HCT116 (cell line): Measurements from ENCODE around the gene DCBLD2. TPM values are rescaled to one million over a fixed set of nuclear protein-coding genes. Genes with fewer than 3 reads are reported as not detected.

Experiments used
- ATAC-seq: fragments of 200-7000 bp; cut with Tn5 transposase; 2 replicates; pipeline ENCODE4 v1.9.1; 2020; ENCODE audit warnings: mild to moderate bottlenecking, moderate library complexity
- BruUV-seq: library from RNA; stranded (reverse); fragments of 400-500 nt; replicated peaks from 2 replicates; lab custom pipeline; 2021; lab: Mats Ljungman, UMichigan
- CTCF ChIA-PET: fragments of 300-600 bp; sonication (Branson Sonifier 250); formaldehyde crosslinking; loops from one replicate; lab custom pipeline; 2021; ENCODE audit warnings: antibody characterized with exemption; lab: Charles Lee
- POLR2A ChIA-PET: fragments of 300-600, 350-600 bp; sonication (Branson Sonifier 250); formaldehyde crosslinking; loops from one replicate; lab custom pipeline; 2021; ENCODE audit warnings: antibody characterized with exemption; lab: Charles Lee
- RAD21 ChIA-PET, 2 experiments: fragments of 300-600 bp; sonication (Branson Sonifier 250); formaldehyde crosslinking; loops; one replicate each; lab custom pipeline; 2023; ENCODE audit warnings: low total read pairs in 2 of 2; ENCODE audit not compliant: uncharacterized antibody in 2 of 2, unreplicated experiment in 2 of 2, low non-redundant PET in 1 of 2; lab: Charles Lee
- DNase-seq: peaks from one replicate; pipeline ENCODE4 v3.0.0-alpha.2; 2010; ENCODE audit warnings: low read depth, low spot score
- H2AFZ ChIP-seq: fragments of 200-600 bp; shearing (Covaris generic), sonication (generic); 2 replicates; pipeline ENCODE4 v1.6.1; 2017; ENCODE audit warnings: low read depth, mixed run types, mixed read lengths, antibody characterized with exemption, low read length; ENCODE audit not compliant: poor library complexity, severe bottlenecking
- H3K27ac ChIP-seq: 2 replicates; pipeline ENCODE4 v1.5.1; 2012; ENCODE audit warnings: low read depth, low read length
- H3K27me3 ChIP-seq: fragments of 200-600 bp; sonication (generic); 2 replicates; pipeline ENCODE4 v1.6.1; 2016; ENCODE audit warnings: mixed run types, low read length, mixed read lengths; ENCODE audit not compliant: insufficient read depth
- H3K36me3 ChIP-seq, 2 experiments: fragments of 200-500 bp in 1 of 2; fragments of 200-600 bp in 1 of 2; sonication (Bioruptor generic) in 1 of 2; sonication (generic) in 1 of 2; 2 replicates each; pipeline versions ENCODE4 v1.5.1 to v1.6.1; 2014 to 2016; ENCODE audit warnings: low read length in 2 of 2, inconsistent platforms in 1 of 2, mixed read lengths in 1 of 2, mixed run types in 1 of 2; ENCODE audit not compliant: insufficient read depth in 2 of 2, control insufficient read depth in 1 of 2
- H3K4me1 ChIP-seq, 2 experiments: fragments of 200-600 bp in 1 of 2; sonication (generic) in 1 of 2; 2 replicates each; pipeline versions ENCODE4 v1.5.1 to v1.6.1; 2012 to 2017; ENCODE audit warnings: low read length in 2 of 2, inconsistent platforms in 1 of 2, mild to moderate bottlenecking in 1 of 2, mixed read lengths in 1 of 2, mixed run types in 1 of 2, moderate library complexity in 1 of 2; ENCODE audit not compliant: insufficient read depth in 2 of 2, control insufficient read depth in 1 of 2
- H3K4me2 ChIP-seq: fragments of 200-600 bp; sonication (generic); 2 replicates; pipeline ENCODE4 v1.6.1; 2017; ENCODE audit warnings: mixed run types, low read length, mixed read lengths
- H3K4me3 ChIP-seq, 2 experiments: fragments of 200-600 bp in 1 of 2; sonication (generic) in 1 of 2; replicated peaks in 1 of 2; 2 replicates each; pipeline ENCODE4 v1.5.1; 2011 to 2016; ENCODE audit warnings: low read length in 2 of 2, control low read depth in 1 of 2, low read depth in 1 of 2, mild to moderate bottlenecking in 1 of 2, mixed read lengths in 1 of 2, mixed run types in 1 of 2
- H3K79me2 ChIP-seq: fragments of 200-600 bp; sonication (generic); 2 replicates; pipeline ENCODE4 v1.6.1; 2017; ENCODE audit warnings: mild to moderate bottlenecking, mixed run types, low read length, moderate library complexity, mixed read lengths; ENCODE audit not compliant: insufficient read depth
- H3K9ac ChIP-seq: fragments of 200-600 bp; sonication (generic); 2 replicates; pipeline ENCODE4 v1.6.1; 2016; ENCODE audit warnings: low read length, mixed read lengths
- H3K9me2 ChIP-seq: fragments of 200-600 bp; sonication (generic), shearing (Covaris generic); 2 replicates; pipeline ENCODE4 v1.6.1; 2017; ENCODE audit warnings: mixed run types, mild to moderate bottlenecking, moderate library complexity; ENCODE audit not compliant: insufficient read depth
- H3K9me3 ChIP-seq, 2 experiments: fragments of 200-500 bp in 1 of 2; fragments of 200-600 bp in 1 of 2; sonication (Bioruptor generic) in 1 of 2; sonication (generic) in 1 of 2; 2 replicates each; pipeline ENCODE4 v1.6.1; 2014 to 2017; ENCODE audit warnings: low read length in 2 of 2, mixed read lengths in 2 of 2, inconsistent platforms in 1 of 2, low read depth in 1 of 2, mild to moderate bottlenecking in 1 of 2, mixed run types in 1 of 2, moderate library complexity in 1 of 2; ENCODE audit not compliant: control insufficient read depth in 1 of 2, insufficient read depth in 1 of 2
- H4K20me1 ChIP-seq: fragments of 200-600 bp; sonication (generic), shearing (Covaris generic); 2 replicates; pipeline ENCODE4 v1.6.1; 2017; ENCODE audit warnings: mixed run types, mild to moderate bottlenecking, moderate library complexity; ENCODE audit not compliant: insufficient read depth
- ATF3 ChIP-seq: IDR thresholded peaks from 2 replicates; pipeline ENCODE4 v1.6.1; 2012
- CEBPB ChIP-seq: IDR thresholded peaks from 2 replicates; pipeline ENCODE4 v1.6.1; 2012; ENCODE audit warnings: low read depth
- EZH2 ChIP-seq: fragments of 200-600 bp; sonication (generic); IDR thresholded peaks from 2 replicates; pipeline ENCODE4 v1.6.1; 2017; ENCODE audit warnings: antibody characterized with exemption, mixed run types
- EZH2phosphoT487 ChIP-seq: fragments of 200-600 bp; IDR thresholded peaks from 2 replicates; pipeline ENCODE4 v1.6.1; 2018; ENCODE audit warnings: antibody characterized with exemption, borderline replicate concordance
- JUND ChIP-seq: IDR thresholded peaks from 2 replicates; pipeline ENCODE4 v1.6.1; 2012
- MAX ChIP-seq: IDR thresholded peaks from 2 replicates; pipeline ENCODE4 v1.6.1; 2012
- POLR2A ChIP-seq: IDR thresholded peaks from 2 replicates; pipeline ENCODE4 v1.7.0; 2011; ENCODE audit warnings: borderline replicate concordance; ENCODE audit not compliant: insufficient read depth, insufficient read length; ENCODE audit errors: extremely low read depth
- POLR2AphosphoS5 ChIP-seq: IDR thresholded peaks from 2 replicates; pipeline ENCODE4 v1.6.1; 2011; ENCODE audit warnings: mild to moderate bottlenecking, low read depth, low read length, moderate library complexity
- RAD21 ChIP-seq: IDR thresholded peaks from 2 replicates; pipeline ENCODE4 v1.6.1; 2012; ENCODE audit warnings: low read depth, mild to moderate bottlenecking
- SIN3A ChIP-seq: IDR thresholded peaks from 2 replicates; pipeline ENCODE4 v1.6.1; 2012; ENCODE audit warnings: low read depth
- SP1 ChIP-seq: IDR thresholded peaks from 2 replicates; pipeline ENCODE4 v1.6.1; 2012; ENCODE audit warnings: low read depth
- SRF ChIP-seq: IDR thresholded peaks from 2 replicates; pipeline ENCODE4 v1.6.1; 2012; ENCODE audit warnings: low read depth
- TCF7L2 ChIP-seq: IDR thresholded peaks from 2 replicates; pipeline ENCODE4 v1.7.0; 2011; ENCODE audit warnings: borderline replicate concordance, inconsistent platforms; ENCODE audit not compliant: insufficient read depth, insufficient read length; ENCODE audit errors: extremely low read depth
- YY1 ChIP-seq: IDR thresholded peaks from 2 replicates; pipeline ENCODE4 v1.6.1; 2011; ENCODE audit warnings: low read length, low read depth, moderate library complexity, mild to moderate bottlenecking; ENCODE audit not compliant: insufficient replicate concordance; ENCODE audit errors: extremely low read depth
- ZFX ChIP-seq: fragments of 450-650 bp; IDR thresholded peaks from 2 replicates; pipeline ENCODE4 v1.6.1; 2017
- ZNF274 ChIP-seq: fragments of 200-500 bp; sonication (Bioruptor generic); IDR thresholded peaks from 2 replicates; pipeline ENCODE4 v1.6.1; 2014; ENCODE audit warnings: mild to moderate bottlenecking, low read depth, low read length, inconsistent platforms
- intact Hi-C: fragments of 100-400 bp; cut with micrococcal nuclease; formaldehyde crosslinking; loops from 2 replicates; pipeline ENCODE4 v1.10.0; 2022
- total RNA-seq: library from RNA; stranded (reverse); gene quantifications from one replicate; pipeline ENCODE4 v1.2.1, GENCODE V29; 2021; ENCODE audit not compliant: unreplicated experiment
- TF ChIP-seq, protein P1 (sequence below), 3 experiments: fragments of 200-600 bp in 1 of 3; sonication (generic) in 1 of 3; IDR thresholded peaks in 2 of 3; conservative IDR thresholded peaks in 1 of 3; 2 replicates each; pipeline ENCODE4 v1.5.1; 2012 to 2017; ENCODE audit warnings: low read depth in 2 of 3, low read length in 2 of 3, antibody characterized with exemption in 1 of 3, borderline replicate concordance in 1 of 3, control low read depth in 1 of 3, mild to moderate bottlenecking in 1 of 3, mixed read lengths in 1 of 3, mixed run types in 1 of 3, moderate library complexity in 1 of 3; ENCODE audit not compliant: insufficient read depth in 1 of 3
- TF ChIP-seq, protein P2 (sequence below): IDR thresholded peaks from 2 replicates; pipeline ENCODE4 v1.6.1; 2012; ENCODE audit warnings: low read depth

The DCBLD2 gene
- total RNA-seq, 1 experiment from 2014 or later, result 532 TPM

- H3K4me1 ChIP-seq, result peaks cover 42 to 62% of the 10 kb centered on the region in 2 experiments
- no peak overlapping the region for H2AFZ ChIP-seq
- intact Hi-C loops, result loop anchor here (2.0 kb wide), 1 partner anchor 76 kb away; no protein-coding TSS in a partner anchor
- no peaks in the 10 kb centered on the region for H3K27me3 ChIP-seq
- no peaks in the 10 kb centered on the region for H3K9me2 ChIP-seq
- POLR2A ChIA-PET, result interaction anchor here (0.7 to 11.7 kb wide), 16 partner anchors 8 to 94 kb away, joined by 3 to 310 read pairs (median 18); no protein-coding TSS in a partner anchor
- peak overlapping the region; percentile 93 for H3K9ac ChIP-seq
- H3K4me2 ChIP-seq, result peak overlapping the region; percentile 83
- H3K9me3 ChIP-seq, result no peaks in the 10 kb centered on the region
- RAD21 ChIA-PET, result no interaction called here
- CTCF ChIA-PET, result interaction anchor here (1.0 to 1.7 kb wide), 3 partner anchors 13 to 93 kb away, joined by 3 to 4 read pairs (median 3); no protein-coding TSS in a partner anchor
- ATAC-seq (peak; percentile 46), DNase-seq (no peak)
- TF ChIP-seq SP1 (no peak), POLR2A (no peak), SRF (no peak), POLR2AphosphoS5 (peak; percentile 81; the same call in 1 of the 2 replicates), TCF7L2 (no peak), EZH2 (no peak), MAX (no peak), YY1 (peak; percentile 1), ZFX (no peak), ATF3 (no peak; the same call in 1 of the 2 replicates), SIN3A (no peak), ZNF274 (no peak), EZH2phosphoT487 (no peak), JUND (no peak), RAD21 (no peak), CEBPB (no peak)
- TF ChIP-seq, protein P1, sequence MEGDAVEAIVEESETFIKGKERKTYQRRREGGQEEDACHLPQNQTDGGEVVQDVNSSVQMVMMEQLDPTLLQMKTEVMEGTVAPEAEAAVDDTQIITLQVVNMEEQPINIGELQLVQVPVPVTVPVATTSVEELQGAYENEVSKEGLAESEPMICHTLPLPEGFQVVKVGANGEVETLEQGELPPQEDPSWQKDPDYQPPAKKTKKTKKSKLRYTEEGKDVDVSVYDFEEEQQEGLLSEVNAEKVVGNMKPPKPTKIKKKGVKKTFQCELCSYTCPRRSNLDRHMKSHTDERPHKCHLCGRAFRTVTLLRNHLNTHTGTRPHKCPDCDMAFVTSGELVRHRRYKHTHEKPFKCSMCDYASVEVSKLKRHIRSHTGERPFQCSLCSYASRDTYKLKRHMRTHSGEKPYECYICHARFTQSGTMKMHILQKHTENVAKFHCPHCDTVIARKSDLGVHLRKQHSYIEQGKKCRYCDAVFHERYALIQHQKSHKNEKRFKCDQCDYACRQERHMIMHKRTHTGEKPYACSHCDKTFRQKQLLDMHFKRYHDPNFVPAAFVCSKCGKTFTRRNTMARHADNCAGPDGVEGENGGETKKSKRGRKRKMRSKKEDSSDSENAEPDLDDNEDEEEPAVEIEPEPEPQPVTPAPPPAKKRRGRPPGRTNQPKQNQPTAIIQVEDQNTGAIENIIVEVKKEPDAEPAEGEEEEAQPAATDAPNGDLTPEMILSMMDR (IDR thresholded peaks at IDR 0.05 in 2 of 3, conservative IDR thresholded peaks at IDR 0.05 in 1 of 3; ENCODE audit: borderline replicate concordance in 1 of 3, insufficient read depth in 1 of 3, low read depth in 2 of 3, low read length in 2 of 3), result no peak
- TF ChIP-seq, protein P2, sequence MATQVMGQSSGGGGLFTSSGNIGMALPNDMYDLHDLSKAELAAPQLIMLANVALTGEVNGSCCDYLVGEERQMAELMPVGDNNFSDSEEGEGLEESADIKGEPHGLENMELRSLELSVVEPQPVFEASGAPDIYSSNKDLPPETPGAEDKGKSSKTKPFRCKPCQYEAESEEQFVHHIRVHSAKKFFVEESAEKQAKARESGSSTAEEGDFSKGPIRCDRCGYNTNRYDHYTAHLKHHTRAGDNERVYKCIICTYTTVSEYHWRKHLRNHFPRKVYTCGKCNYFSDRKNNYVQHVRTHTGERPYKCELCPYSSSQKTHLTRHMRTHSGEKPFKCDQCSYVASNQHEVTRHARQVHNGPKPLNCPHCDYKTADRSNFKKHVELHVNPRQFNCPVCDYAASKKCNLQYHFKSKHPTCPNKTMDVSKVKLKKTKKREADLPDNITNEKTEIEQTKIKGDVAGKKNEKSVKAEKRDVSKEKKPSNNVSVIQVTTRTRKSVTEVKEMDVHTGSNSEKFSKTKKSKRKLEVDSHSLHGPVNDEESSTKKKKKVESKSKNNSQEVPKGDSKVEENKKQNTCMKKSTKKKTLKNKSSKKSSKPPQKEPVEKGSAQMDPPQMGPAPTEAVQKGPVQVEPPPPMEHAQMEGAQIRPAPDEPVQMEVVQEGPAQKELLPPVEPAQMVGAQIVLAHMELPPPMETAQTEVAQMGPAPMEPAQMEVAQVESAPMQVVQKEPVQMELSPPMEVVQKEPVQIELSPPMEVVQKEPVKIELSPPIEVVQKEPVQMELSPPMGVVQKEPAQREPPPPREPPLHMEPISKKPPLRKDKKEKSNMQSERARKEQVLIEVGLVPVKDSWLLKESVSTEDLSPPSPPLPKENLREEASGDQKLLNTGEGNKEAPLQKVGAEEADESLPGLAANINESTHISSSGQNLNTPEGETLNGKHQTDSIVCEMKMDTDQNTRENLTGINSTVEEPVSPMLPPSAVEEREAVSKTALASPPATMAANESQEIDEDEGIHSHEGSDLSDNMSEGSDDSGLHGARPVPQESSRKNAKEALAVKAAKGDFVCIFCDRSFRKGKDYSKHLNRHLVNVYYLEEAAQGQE, result no peak
- peaks cover 24 to 41% of the 10 kb centered on the region in 2 experiments for H3K36me3 ChIP-seq
- peak overlapping the region; percentile 82 to 89 for H3K4me3 ChIP-seq
- peaks cover 88% of the 10 kb centered on the region for H3K79me2 ChIP-seq
- peaks cover 5% of the 10 kb centered on the region; the same call in 1 of the 2 replicates for H4K20me1 ChIP-seq
- BruUV-seq, result no TSS peak
- peak overlapping the region; percentile 99 for H3K27ac ChIP-seq
Measured at GRCh38 chr3:98901119-98901391, 440 bp downstream of the DCBLD2 start.
